Endothelial cell (in vitro differentiated cells): ENCODE results near the gene POLR3K. TPM values are rescaled to one million over a fixed set of nuclear protein-coding genes. Genes with fewer than 3 reads are reported as not detected.
A peak's percentile ranks its signal among the peaks of the same experiment; 100 is the strongest.

Experiments used
- DNase-seq: peaks from one replicate; pipeline ENCODE4 v3.0.0; 2021; ENCODE audit warnings: low spot score
- H3K27ac Mint-ChIP-seq: one replicate; pipeline ENCODE4 v1.8.0; 2021; ENCODE audit warnings: mixed read lengths, inconsistent platforms; ENCODE audit not compliant: unreplicated experiment
- H3K27me3 Mint-ChIP-seq: one replicate; pipeline ENCODE4 v1.8.0; 2021; ENCODE audit warnings: mild to moderate bottlenecking, moderate library complexity, mixed read lengths, inconsistent platforms; ENCODE audit not compliant: unreplicated experiment
- H3K36me3 Mint-ChIP-seq: one replicate; pipeline ENCODE4 v1.8.0; 2021; ENCODE audit warnings: mild to moderate bottlenecking, low read depth, mixed read lengths, inconsistent platforms; ENCODE audit not compliant: unreplicated experiment
- H3K4me1 Mint-ChIP-seq: one replicate; pipeline ENCODE4 v1.8.0; 2021; ENCODE audit warnings: mild to moderate bottlenecking, mixed read lengths, inconsistent platforms; ENCODE audit not compliant: unreplicated experiment
- H3K4me3 Mint-ChIP-seq: one replicate; pipeline ENCODE4 v1.8.0; 2021; ENCODE audit warnings: mild to moderate bottlenecking, mixed read lengths, inconsistent platforms; ENCODE audit not compliant: unreplicated experiment
- H3K9me3 Mint-ChIP-seq: one replicate; pipeline ENCODE4 v1.8.0; 2021; ENCODE audit warnings: mixed read lengths, inconsistent platforms; ENCODE audit not compliant: unreplicated experiment
- CTCF ChIP-seq: fragments of 200-600 bp; sonication (generic); IDR thresholded peaks from one replicate; pipeline ENCODE4 v1.5.0; 2021; ENCODE audit warnings: antibody characterized with exemption; ENCODE audit not compliant: unreplicated experiment
- long read RNA-seq: library from polyadenylated mRNA; unstranded; transcript quantifications from one replicate; pipeline ENCODE4 v2.0.0, GENCODE V29; 2020; ENCODE audit not compliant: unreplicated experiment
- total RNA-seq: library from RNA; stranded (reverse); fragmentation: NEBNext Ultra II Directional; extraction: Animal tissue kit (Norgen Biotek cat#: 25700); gene quantifications from one replicate; pipeline ENCODE4 v1.2.1, GENCODE V29; 2021; ENCODE audit not compliant: unreplicated experiment

POLR3K gene
- total RNA-seq: 11.9 TPM
- long read RNA-seq, transcript POLR3K-201 (3 exons, 1,392 nt): major isoform, 13 of 14 reads
- long read RNA-seq, partial matches to known transcripts: 0 of 14 reads
- long read RNA-seq, other reads (novel, unspliced or antisense): 1 of 14 reads

DNA sequence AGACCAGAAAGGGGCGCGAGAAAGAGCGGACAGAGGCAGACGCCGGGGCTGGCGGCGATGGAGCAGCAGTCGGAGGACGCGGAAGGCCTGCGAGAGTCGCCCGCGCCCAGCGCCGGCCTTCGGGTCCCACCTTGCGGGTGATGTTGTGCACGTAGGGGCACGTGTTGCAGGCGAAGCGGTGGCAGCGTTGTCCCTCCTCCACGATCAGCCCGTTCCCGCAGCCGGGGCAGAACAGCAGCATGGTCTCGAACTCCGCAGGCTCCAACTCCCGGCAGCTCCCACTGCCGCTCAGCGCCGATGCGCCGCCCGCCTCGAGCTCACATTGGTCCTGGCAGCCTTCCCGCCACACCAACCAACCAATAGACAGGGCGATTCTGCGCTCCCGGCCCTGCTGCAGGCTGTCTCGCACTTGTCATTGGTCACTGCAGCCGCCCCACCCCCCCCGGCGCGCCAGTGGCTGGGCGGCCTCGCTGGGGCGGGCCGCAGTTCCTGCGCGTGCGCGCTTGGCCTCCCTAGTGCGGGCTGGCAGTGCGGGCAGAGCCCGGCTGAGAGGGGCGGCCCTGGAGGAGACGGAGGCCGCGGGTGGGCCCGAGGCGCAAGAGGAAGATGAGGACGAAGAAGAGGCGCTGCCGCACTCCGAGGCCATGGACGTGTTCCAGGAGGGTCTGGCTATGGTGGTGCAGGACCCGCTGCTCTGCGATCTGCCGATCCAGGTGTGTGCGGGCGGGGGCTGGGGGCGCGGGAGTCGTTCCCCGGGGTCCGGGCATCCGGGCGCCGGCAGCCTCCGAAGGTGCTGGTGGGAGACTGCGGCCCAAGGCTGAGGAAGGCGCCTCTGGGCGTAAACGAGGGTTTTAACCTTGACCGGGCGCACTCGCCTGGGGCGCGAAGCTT, at the start of gene POLR3K, which contains the start of gene SNRNP25:
TSS of gene POLR3K (minus strand) at position 263 of the 891 bp plus-strand sequence. CDS start at position 241, 22 bp downstream.
TSS of gene SNRNP25 (plus strand) at position 483 of the 891 bp plus-strand sequence. CDS start at position 672, 189 bp downstream.
- peak; percentile 98 for DNase-seq
- Mint-ChIP-seq H3K4me3 (peak within 1 kb of the TSS; percentile 95), H3K4me1 (peaks cover 8% of the 10 kb centered on the region), H3K27me3 (peaks cover 13% of the 10 kb centered on the region), H3K9me3 (peaks cover 3% of the 10 kb centered on the region), H3K27ac (peak within 1 kb of the TSS; percentile 85), H3K36me3 (peaks cover 21% of the 10 kb centered on the region)
- no peak for TF ChIP-seq CTCF

- DNase-seq: no peak
- H3K4me1 Mint-ChIP-seq: no peaks in the 10 kb centered on the region
- no peaks in the 10 kb centered on the region for H3K9me3 Mint-ChIP-seq
- no peak overlapping the region for H3K27ac Mint-ChIP-seq
- peaks cover 21% of the 10 kb centered on the region for H3K36me3 Mint-ChIP-seq
- H3K27me3 Mint-ChIP-seq: peaks cover 2% of the 10 kb centered on the region
- TF ChIP-seq CTCF: no peak
- H3K4me3 Mint-ChIP-seq: no peak overlapping the region
Measured at GRCh38 chr16:102060-102855, 48.9 kb upstream of the POLR3K start.

- Mint-ChIP-seq H3K4me1 (no peaks in the 10 kb centered on the region), H3K27ac (no peak overlapping the region), H3K4me3 (no peak overlapping the region), H3K27me3 (peaks cover 4% of the 10 kb centered on the region), H3K9me3 (no peaks in the 10 kb centered on the region), H3K36me3 (peaks cover 21% of the 10 kb centered on the region)
- no peak for DNase-seq
- TF ChIP-seq CTCF: no peak
Measured at GRCh38 chr16:101586-101985, 48.2 kb upstream of the POLR3K start.

GRCh38 chr16:100989-101388, 47.6 kb upstream of the POLR3K start:
- H3K4me3 Mint-ChIP-seq: no peak overlapping the region
- peaks cover 21% of the 10 kb centered on the region for H3K36me3 Mint-ChIP-seq
- DNase-seq: no peak
- H3K9me3 Mint-ChIP-seq: no peaks in the 10 kb centered on the region
- H3K4me1 Mint-ChIP-seq: no peaks in the 10 kb centered on the region
- no peak for TF ChIP-seq CTCF
- no peak overlapping the region for H3K27ac Mint-ChIP-seq
- H3K27me3 Mint-ChIP-seq: peaks cover 4% of the 10 kb centered on the region
